HFF-Myc (cell line): Measurements from ENCODE around the gene EGFL7.

Experiments
- DNase-seq: peaks from one replicate; pipeline ENCODE4 v3.0.0-alpha.2; 2011; ENCODE audit warnings: low read depth; ENCODE audit errors: extremely low read depth
- H3K4me3 ChIP-seq: replicated peaks from 2 replicates; pipeline ENCODE4 v1.5.1; 2011; ENCODE audit warnings: low read depth, mild to moderate bottlenecking, control low read depth, low read length
- TF ChIP-seq, protein P1 (sequence below): IDR thresholded peaks from 2 replicates; pipeline ENCODE4 v1.5.1; 2012; ENCODE audit warnings: mild to moderate bottlenecking, low read depth, low read length, control low read depth; ENCODE audit errors: missing control alignments

The EGFL7 gene

DNA sequence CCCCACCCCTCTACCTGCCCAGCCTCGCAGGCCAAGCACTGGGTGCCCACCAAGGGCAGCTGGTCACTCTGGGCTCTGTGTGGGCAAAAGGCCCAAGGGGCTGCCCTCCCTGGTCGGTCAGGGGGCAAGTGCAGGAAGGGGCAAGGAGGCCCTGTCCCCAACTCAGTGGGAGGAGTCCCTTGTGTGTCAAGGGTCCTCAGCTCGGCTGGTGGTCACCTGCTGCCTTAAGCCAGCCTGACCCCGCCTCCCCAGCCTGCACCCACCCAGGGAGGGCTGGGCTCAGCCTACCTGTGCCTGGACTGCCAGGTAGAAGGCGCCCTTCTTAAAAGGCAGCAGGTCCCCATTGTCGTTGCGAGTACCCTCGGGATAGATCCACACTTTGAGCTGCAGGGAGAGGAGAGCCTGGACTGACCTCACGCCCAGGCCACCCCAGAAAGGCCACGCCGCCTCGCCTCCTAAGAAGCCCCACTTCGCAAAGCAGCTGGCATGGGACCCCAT lies 13.6 kb downstream of the EGFL7 start:
- TF ChIP-seq, protein P1, sequence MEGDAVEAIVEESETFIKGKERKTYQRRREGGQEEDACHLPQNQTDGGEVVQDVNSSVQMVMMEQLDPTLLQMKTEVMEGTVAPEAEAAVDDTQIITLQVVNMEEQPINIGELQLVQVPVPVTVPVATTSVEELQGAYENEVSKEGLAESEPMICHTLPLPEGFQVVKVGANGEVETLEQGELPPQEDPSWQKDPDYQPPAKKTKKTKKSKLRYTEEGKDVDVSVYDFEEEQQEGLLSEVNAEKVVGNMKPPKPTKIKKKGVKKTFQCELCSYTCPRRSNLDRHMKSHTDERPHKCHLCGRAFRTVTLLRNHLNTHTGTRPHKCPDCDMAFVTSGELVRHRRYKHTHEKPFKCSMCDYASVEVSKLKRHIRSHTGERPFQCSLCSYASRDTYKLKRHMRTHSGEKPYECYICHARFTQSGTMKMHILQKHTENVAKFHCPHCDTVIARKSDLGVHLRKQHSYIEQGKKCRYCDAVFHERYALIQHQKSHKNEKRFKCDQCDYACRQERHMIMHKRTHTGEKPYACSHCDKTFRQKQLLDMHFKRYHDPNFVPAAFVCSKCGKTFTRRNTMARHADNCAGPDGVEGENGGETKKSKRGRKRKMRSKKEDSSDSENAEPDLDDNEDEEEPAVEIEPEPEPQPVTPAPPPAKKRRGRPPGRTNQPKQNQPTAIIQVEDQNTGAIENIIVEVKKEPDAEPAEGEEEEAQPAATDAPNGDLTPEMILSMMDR = no peak
- no peak overlapping the region for H3K4me3 ChIP-seq
- no peak for DNase-seq

DNA sequence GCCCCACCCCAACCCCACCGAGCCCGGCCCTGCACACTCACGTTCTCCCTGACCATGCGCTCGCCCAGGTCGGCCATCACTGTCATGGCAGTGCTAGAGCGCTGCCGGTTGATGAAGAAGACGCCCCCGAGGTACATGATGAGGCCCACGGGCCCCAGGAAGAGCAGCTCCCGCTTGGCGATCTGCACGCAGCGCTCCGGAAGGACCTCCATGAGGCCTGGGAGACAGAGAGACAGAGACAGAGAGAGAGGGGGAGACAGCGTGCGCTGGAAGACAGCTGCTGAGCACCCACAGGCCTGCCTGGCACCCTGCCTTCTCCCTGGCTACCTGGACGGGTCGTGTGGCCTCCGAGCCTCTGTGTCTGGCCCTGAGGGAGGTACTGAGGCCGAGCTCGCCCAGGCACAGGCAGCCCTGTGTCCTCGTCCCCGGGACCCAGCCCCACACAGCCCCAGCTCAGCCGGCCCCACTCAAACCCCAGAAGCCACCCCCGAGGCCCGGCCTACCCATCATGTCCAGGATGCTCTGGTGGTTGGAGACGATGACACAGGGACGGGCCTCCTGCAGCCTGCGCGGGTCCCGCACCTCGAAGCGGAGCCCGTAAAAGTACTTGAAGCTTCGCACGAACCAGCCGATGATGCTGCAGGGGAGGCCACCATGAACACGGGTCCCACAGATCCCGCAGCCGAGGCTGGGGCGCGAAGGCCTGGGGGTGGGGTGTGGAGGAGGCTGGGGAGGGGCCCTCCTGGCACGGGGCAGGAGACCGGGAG lies 14.4 kb downstream of the EGFL7 start:
- no peak overlapping the region for H3K4me3 ChIP-seq
- TF ChIP-seq, protein P1 = no peak
- DNase-seq = no peak

DNA sequence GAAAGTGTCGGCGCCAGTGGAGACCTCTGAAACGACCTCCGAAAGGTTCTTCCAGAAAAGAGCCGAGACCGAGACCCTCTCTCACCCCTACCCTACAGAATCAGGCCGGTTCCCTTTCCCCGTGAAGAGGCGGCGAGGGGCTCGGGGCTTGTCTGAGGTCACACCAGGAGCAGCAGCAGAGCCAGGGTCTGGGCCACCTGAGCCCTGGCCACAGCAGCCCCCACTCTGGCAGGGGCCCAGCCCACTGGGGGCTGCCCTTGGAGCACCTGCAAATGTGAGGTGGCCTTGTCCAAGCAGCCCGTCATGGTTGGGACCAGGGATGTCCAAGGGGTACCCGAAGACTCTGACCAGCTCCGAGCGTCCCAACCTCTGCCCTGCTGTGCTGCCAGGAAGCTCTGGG lies 15.3 kb downstream of the EGFL7 start:
- H3K4me3 ChIP-seq = no peak overlapping the region
- no peak for DNase-seq
- TF ChIP-seq, protein P1 = no peak

DNA sequence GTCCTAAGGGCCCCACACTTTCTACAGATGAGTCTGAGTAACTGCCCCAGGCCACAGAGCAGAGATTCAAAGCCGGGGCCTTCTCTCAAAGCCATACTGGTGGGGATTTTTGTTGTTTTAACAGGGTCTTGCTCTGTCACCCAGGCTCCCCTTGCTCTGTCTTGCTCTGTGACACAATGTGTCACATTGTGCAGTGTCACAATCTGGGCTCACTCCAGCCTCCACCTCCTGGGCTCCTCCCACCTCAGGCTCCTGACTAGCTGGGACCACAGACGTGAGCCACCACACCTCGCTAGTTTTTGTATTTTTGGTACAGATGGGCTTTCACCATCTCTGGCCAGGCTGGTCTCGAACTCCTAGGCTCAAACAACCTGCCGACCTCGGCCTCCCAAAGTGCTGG lies 15.9 kb downstream of the EGFL7 start:
- TF ChIP-seq, protein P1 = no peak
- DNase-seq = no peak
- no peak overlapping the region for H3K4me3 ChIP-seq

DNA sequence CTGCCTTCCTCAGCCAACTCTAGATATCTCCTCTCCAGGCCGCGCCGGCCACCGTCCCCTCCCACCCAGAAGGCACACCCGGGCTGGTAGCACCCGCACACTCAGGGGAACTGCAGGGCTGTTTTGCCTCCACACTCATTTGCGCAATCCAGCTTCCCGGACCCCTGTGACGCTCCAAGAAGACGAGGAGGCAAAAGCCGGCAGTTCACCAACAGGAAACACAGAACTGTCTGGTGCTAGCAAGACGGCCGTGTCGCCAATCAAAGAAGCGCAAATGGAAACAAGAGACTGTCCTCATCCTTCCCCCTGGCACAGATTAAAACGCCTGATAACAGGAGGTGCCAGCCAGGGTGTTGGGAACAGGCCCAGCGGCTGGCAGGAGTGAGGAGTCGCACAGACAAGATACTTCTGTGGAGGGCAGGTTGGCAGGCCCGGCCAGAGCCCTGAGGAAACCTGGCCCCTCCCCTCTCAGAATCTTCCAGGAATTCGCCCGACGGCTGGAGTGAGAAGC lies 16.8 kb downstream of the EGFL7 start:
- no peak for DNase-seq
- TF ChIP-seq, protein P1 = no peak
- no peak overlapping the region for H3K4me3 ChIP-seq

DNA sequence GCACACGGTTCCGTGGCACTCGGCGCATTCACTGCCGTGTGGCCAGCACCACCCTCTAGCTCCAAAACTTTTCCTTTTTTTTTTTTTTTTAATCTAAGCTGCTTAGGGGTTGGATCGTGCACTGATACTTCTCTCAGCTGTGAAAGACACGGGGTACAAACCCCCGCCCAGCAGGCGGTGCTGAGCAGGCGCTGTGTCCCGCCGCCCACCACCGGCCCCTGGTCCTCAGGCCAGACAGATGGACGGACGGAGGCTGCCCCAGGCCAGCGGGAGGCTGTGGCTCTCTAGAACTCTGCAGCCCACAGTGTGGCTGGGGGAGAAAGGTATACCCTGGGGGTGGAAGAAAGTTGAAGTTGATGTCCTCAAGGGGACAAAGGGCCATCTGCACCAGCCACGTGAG lies 18.3 kb downstream of the EGFL7 start:
- no peak overlapping the region for H3K4me3 ChIP-seq
- TF ChIP-seq, protein P1 = no peak
- DNase-seq = no peak
